SK-N-SH (cell line): Measurements from ENCODE around the gene RASGRF2. TPM values are rescaled to one million over a fixed set of nuclear protein-coding genes. Genes with fewer than 3 reads are reported as not detected.
"Not testable (repeated sequence)": the region's sequence is repeated elsewhere in the genome, so short reads cannot be mapped to it uniquely, and the experiment has no call there.

Source experiments
- CTCF ChIA-PET: fragments of 300-600, 350-600 bp; formaldehyde crosslinking; extraction: SDS; loops from one replicate; lab custom pipeline; 2021; lab: Yijun Ruan, JAX
- POLR2A ChIA-PET: fragments of 350-600 bp; sonication (Branson Sonifier 250); formaldehyde crosslinking; extraction: SDS; loops from one replicate; lab custom pipeline; 2020; ENCODE audit warnings: antibody characterized with exemption, inconsistent platforms; lab: Yijun Ruan, JAX
- DNase-seq: peaks from one replicate; pipeline ENCODE4 v3.0.0; 2012
- H2AFZ ChIP-seq: fragments of 200-600 bp; sonication (generic); 2 replicates; pipeline ENCODE4 v1.8.1; 2016; ENCODE audit warnings: antibody characterized with exemption, mild to moderate bottlenecking, low read depth
- H3F3A ChIP-seq: fragments of 200-600 bp; sonication (generic); replicated peaks from 2 replicates; pipeline ENCODE3; 2016; ENCODE audit warnings: antibody characterized with exemption, mild to moderate bottlenecking; ENCODE audit not compliant: insufficient read depth
- H3K27ac ChIP-seq, 2 experiments: fragments of 200-500 bp in 1 of 2; fragments of 200-600 bp in 1 of 2; sonication (Bioruptor generic) in 1 of 2; sonication (generic), shearing (Covaris generic) in 1 of 2; 2 replicates each; pipeline versions ENCODE4 v1.5.1 to v1.6.1; 2014 to 2016; ENCODE audit warnings: low read depth in 2 of 2, inconsistent platforms in 1 of 2, low read length in 1 of 2, mild to moderate bottlenecking in 1 of 2, mixed read lengths in 1 of 2
- H3K27me3 ChIP-seq: fragments of 200-600 bp; sonication (generic), shearing (Covaris generic); 2 replicates; pipeline ENCODE4 v1.6.1; 2016; ENCODE audit warnings: mixed run types; ENCODE audit not compliant: insufficient read depth
- H3K36me3 ChIP-seq, 2 experiments: fragments of 200-500 bp in 1 of 2; fragments of 200-600 bp in 1 of 2; sonication (Bioruptor generic) in 1 of 2; sonication (generic) in 1 of 2; replicated peaks in 1 of 2; 2 replicates each; pipeline versions ENCODE3 to v1.5.1; 2014 to 2016; ENCODE audit warnings: low read length in 1 of 2, mild to moderate bottlenecking in 1 of 2; ENCODE audit not compliant: insufficient read depth in 2 of 2, control insufficient read depth in 1 of 2
- H3K4me1 ChIP-seq, 2 experiments: fragments of 200-500 bp in 1 of 2; fragments of 200-600 bp in 1 of 2; sonication (Bioruptor generic) in 1 of 2; sonication (generic), shearing (Covaris generic) in 1 of 2; 2 replicates each; pipeline versions ENCODE4 v1.5.1 to v1.6.1; 2014 to 2016; ENCODE audit warnings: low read depth in 1 of 2, low read length in 1 of 2, mixed run types in 1 of 2; ENCODE audit not compliant: insufficient read depth in 2 of 2, control insufficient read depth in 1 of 2
- H3K4me2 ChIP-seq: fragments of 200-600 bp; sonication (generic), shearing (Covaris generic); 2 replicates; pipeline ENCODE4 v1.6.1; 2017; ENCODE audit warnings: mixed run types
- H3K4me3 ChIP-seq, 2 experiments: fragments of 200-500 bp in 1 of 2; fragments of 200-600 bp in 1 of 2; sonication (Bioruptor generic) in 1 of 2; sonication (generic), shearing (Covaris generic) in 1 of 2; 2 replicates each; pipeline versions ENCODE4 v1.5.1 to v1.8.1; 2014 to 2016; ENCODE audit warnings: low read depth in 2 of 2, inconsistent platforms in 1 of 2, low read length in 1 of 2, mild to moderate bottlenecking in 1 of 2, mixed read lengths in 1 of 2, moderate library complexity in 1 of 2
- H3K79me2 ChIP-seq: fragments of 200-600 bp; sonication (generic); 2 replicates; pipeline ENCODE4 v1.8.1; 2017; ENCODE audit warnings: mild to moderate bottlenecking; ENCODE audit not compliant: insufficient read depth
- H3K9ac ChIP-seq: fragments of 200-600 bp; sonication (generic); 2 replicates; pipeline ENCODE4 v1.6.1; 2017; ENCODE audit warnings: mixed run types
- H3K9me2 ChIP-seq: fragments of 200-600 bp; sonication (generic); 2 replicates; pipeline ENCODE4 v1.6.1; 2017; ENCODE audit warnings: mixed run types
- H3K9me3 ChIP-seq: fragments of 200-600 bp; sonication (generic); 2 replicates; pipeline ENCODE4 v1.6.1; 2017; ENCODE audit warnings: mixed run types, mild to moderate bottlenecking, moderate library complexity
- H4K20me1 ChIP-seq: fragments of 200-600 bp; sonication (generic); 2 replicates; pipeline ENCODE4 v1.6.1; 2017; ENCODE audit warnings: mild to moderate bottlenecking, mixed run types; ENCODE audit not compliant: insufficient read depth
- ELF1 ChIP-seq: IDR thresholded peaks from 2 replicates; pipeline ENCODE4 v1.4.0; 2012
- EZH2phosphoT487 ChIP-seq: fragments of 200-600 bp; sonication (generic); IDR thresholded peaks from 2 replicates; pipeline ENCODE4 v1.6.1; 2017; ENCODE audit warnings: low read depth, mixed run types, mild to moderate bottlenecking, antibody characterized with exemption, moderate library complexity, borderline replicate concordance
- FOSL2 ChIP-seq: IDR thresholded peaks from 2 replicates; pipeline ENCODE4 v1.4.0; 2012; ENCODE audit warnings: low read depth, mild to moderate bottlenecking, moderate library complexity, borderline replicate concordance
- FOXJ3 ChIP-seq: sonication (generic); formaldehyde crosslinking; IDR thresholded peaks from 2 replicates; pipeline ENCODE4 v1.5.1; 2020; ENCODE audit warnings: mild to moderate bottlenecking, missing genetic modification reagents
- FOXM1 ChIP-seq: IDR thresholded peaks from 2 replicates; pipeline ENCODE4 v1.4.0; 2012; ENCODE audit warnings: low read depth, mild to moderate bottlenecking
- GATA2 ChIP-seq: sonication (generic); formaldehyde crosslinking; IDR thresholded peaks from 2 replicates; pipeline ENCODE4 v1.5.0; 2020; ENCODE audit warnings: mild to moderate bottlenecking, missing genetic modification reagents
- JUND ChIP-seq: IDR thresholded peaks from 2 replicates; pipeline ENCODE4 v1.4.0; 2012
- MXI1 ChIP-seq: IDR thresholded peaks from 2 replicates; pipeline ENCODE4 v1.6.1; 2012; ENCODE audit warnings: mild to moderate bottlenecking, low read depth, low read length, improper control_type of control experiment
- NRF1 ChIP-seq: IDR thresholded peaks from 2 replicates; pipeline ENCODE4 v1.6.1; 2012; ENCODE audit warnings: low read depth, mild to moderate bottlenecking, low read length
- RFX5 ChIP-seq: IDR thresholded peaks from 2 replicates; pipeline ENCODE4 v1.6.1; 2012; ENCODE audit warnings: mild to moderate bottlenecking, improper control_type of control experiment, low read length
- RXRA ChIP-seq: IDR thresholded peaks from 2 replicates; pipeline ENCODE4 v1.4.0; 2012; ENCODE audit warnings: low read depth, mild to moderate bottlenecking, borderline replicate concordance
- SIN3A ChIP-seq: IDR thresholded peaks from 2 replicates; pipeline ENCODE4 v1.6.1; 2012; ENCODE audit warnings: low read depth, mild to moderate bottlenecking, low read length, moderate library complexity, borderline replicate concordance
- YY1 ChIP-seq: IDR thresholded peaks from 2 replicates; pipeline ENCODE4 v1.4.0; 2012; ENCODE audit warnings: low read depth, mild to moderate bottlenecking
- ZBTB33 ChIP-seq: IDR thresholded peaks from 2 replicates; pipeline ENCODE4 v1.4.0; 2012; ENCODE audit warnings: low read depth, borderline replicate concordance
- WGBS: methylation state at CpG from one replicate; pipeline ENCODE4 v1.1.6; 2017; ENCODE audit warnings: low lambda C conversion rate; 5-methylcytosine and 5-hydroxymethylcytosine counted together
- polyA plus RNA-seq, 3 experiments: library from polyadenylated mRNA; depleted of rRNA; stranded (reverse); fragments of >200 nt; gene quantifications; 2 replicates each; pipeline ENCODE4 v1.2.3, GENCODE V29; 2012
- TF ChIP-seq, protein P1 (sequence below): fragments of 150-350 bp; IDR thresholded peaks from 2 replicates; pipeline ENCODE4 v1.6.1; 2016; ENCODE audit warnings: mild to moderate bottlenecking, low read depth, low read length

RASGRF2 gene
- polyA plus RNA-seq, 1 of the 3 experiments (the other 2 are of a cell fraction) = under 0.01 TPM

DNA sequence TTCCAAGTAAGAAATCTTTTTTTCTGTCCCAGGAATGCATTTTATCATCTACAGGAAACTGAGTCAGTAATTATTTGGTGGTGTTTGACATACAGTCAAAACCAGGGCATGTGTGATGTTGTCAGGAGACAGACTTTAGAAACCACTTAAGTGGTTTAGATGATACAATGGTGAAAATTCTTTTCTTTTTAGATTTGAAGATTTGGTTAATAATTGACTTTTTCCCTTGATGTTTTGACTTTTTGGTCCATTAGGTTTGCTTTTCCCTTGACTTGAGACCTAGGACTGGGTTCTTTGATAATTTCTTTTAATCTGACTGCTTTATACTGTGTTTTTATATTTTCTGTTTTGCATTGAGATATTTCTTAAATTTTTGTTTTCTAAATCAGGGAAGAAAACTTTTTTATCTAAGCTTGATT, 85.2 kb downstream of the RASGRF2 start:
- H2AFZ ChIP-seq = no peak overlapping the region
- POLR2A ChIA-PET = no interaction called here
- no peaks in the 10 kb centered on the region for H3F3A ChIP-seq
- no peaks in the 10 kb centered on the region for H3K79me2 ChIP-seq
- H3K9me3 ChIP-seq = no peaks in the 10 kb centered on the region
- H3K4me3 ChIP-seq = no peak overlapping the region
- H3K9ac ChIP-seq = no peak overlapping the region
- H3K9me2 ChIP-seq = no peaks in the 10 kb centered on the region
- no peak for TF ChIP-seq MXI1
- TF ChIP-seq JUND = no peak
- TF ChIP-seq RXRA = no peak
- no peak for TF ChIP-seq FOXM1
- TF ChIP-seq SIN3A = no peak
- no peak for TF ChIP-seq YY1
- TF ChIP-seq, protein P1, sequence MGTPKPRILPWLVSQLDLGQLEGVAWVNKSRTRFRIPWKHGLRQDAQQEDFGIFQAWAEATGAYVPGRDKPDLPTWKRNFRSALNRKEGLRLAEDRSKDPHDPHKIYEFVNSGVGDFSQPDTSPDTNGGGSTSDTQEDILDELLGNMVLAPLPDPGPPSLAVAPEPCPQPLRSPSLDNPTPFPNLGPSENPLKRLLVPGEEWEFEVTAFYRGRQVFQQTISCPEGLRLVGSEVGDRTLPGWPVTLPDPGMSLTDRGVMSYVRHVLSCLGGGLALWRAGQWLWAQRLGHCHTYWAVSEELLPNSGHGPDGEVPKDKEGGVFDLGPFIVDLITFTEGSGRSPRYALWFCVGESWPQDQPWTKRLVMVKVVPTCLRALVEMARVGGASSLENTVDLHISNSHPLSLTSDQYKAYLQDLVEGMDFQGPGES = no peak
- no peak for TF ChIP-seq EZH2phosphoT487
- TF ChIP-seq FOSL2 = no peak
- H3K36me3 ChIP-seq = no peaks in the 10 kb centered on the region
- H3K4me1 ChIP-seq = no peaks in the 10 kb centered on the region; a peak in 1 of 4 replicates
- CTCF ChIA-PET = interaction anchor here (0.7 to 1.3 kb wide), 2 partner anchors 34 to 150 kb away, joined by 3 read pairs; no protein-coding TSS in a partner anchor
- no peaks in the 10 kb centered on the region for H4K20me1 ChIP-seq
- no peak for DNase-seq
- no peak overlapping the region for H3K27ac ChIP-seq
- H3K27me3 ChIP-seq = no peaks in the 10 kb centered on the region
- H3K4me2 ChIP-seq = no peak overlapping the region

- no peak overlapping the region for H2AFZ ChIP-seq
- no peak overlapping the region for H3K4me2 ChIP-seq
- CTCF ChIA-PET = interaction anchor here (0.7 to 1.3 kb wide), 2 partner anchors 33 to 149 kb away, joined by 3 read pairs; no protein-coding TSS in a partner anchor
- no peak overlapping the region for H3K4me3 ChIP-seq
- H3K9ac ChIP-seq = no peak overlapping the region
- DNase-seq = no peak
- no peaks in the 10 kb centered on the region for H4K20me1 ChIP-seq
- no peaks in the 10 kb centered on the region for H3K36me3 ChIP-seq
- POLR2A ChIA-PET = no interaction called here
- TF ChIP-seq RFX5 = no peak
- TF ChIP-seq GATA2 = no peak
- TF ChIP-seq NRF1 = no peak
- WGBS = 22% methylated on average over 2 of the region's 2 CpGs
- no peaks in the 10 kb centered on the region for H3K9me2 ChIP-seq
- no peaks in the 10 kb centered on the region; a peak in 1 of 4 replicates for H3K4me1 ChIP-seq
- H3K9me3 ChIP-seq = no peaks in the 10 kb centered on the region
- no peak overlapping the region for H3K27ac ChIP-seq
- H3K27me3 ChIP-seq = no peaks in the 10 kb centered on the region
- no peaks in the 10 kb centered on the region for H3F3A ChIP-seq
- H3K79me2 ChIP-seq = no peaks in the 10 kb centered on the region
Measured at GRCh38 chr5:81046041-81046440, 85.9 kb downstream of the RASGRF2 start.

DNA sequence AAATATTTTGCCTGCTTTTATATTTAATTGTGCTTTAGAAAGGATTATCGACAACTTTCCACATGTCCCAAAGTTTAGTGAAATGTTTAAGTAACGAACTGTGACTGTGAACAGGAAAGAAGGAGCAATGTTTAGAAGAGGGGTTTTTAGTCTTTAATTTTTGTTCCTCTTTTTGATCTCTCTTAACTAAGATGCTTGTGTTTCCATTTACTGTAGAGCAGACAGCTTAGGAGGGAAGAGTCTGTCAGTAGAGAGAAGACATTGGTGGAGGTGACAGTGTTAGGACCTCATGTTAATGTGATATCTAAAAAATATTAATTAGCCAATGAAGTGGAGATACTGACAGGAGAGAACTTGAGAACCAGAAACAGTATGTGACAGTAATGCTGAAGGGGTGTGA, 92.2 kb downstream of the RASGRF2 start:
- 42% methylated on average over 2 of the region's 2 CpGs for WGBS
- Histone ChIP-seq H3K9ac (no peak overlapping the region), H3K27ac (no peak overlapping the region), H3K9me3 (no peaks in the 10 kb centered on the region), H4K20me1 (no peaks in the 10 kb centered on the region), H2AFZ (no peak overlapping the region), H3K27me3 (no peaks in the 10 kb centered on the region), H3F3A (no peaks in the 10 kb centered on the region), H3K4me1 (no peaks in the 10 kb centered on the region; a peak in 1 of 4 replicates), H3K36me3 (no peaks in the 10 kb centered on the region), H3K79me2 (no peaks in the 10 kb centered on the region), H3K9me2 (no peaks in the 10 kb centered on the region), H3K4me3 (no peak overlapping the region), H3K4me2 (no peak overlapping the region)
- POLR2A ChIA-PET = no interaction called here
- CTCF ChIA-PET = no interaction called here
- DNase-seq = no peak
- no peak for TF ChIP-seq ZBTB33
- TF ChIP-seq FOXJ3 (CRISPR knock-in tag) = no peak
- TF ChIP-seq ELF1 = no peak

DNA sequence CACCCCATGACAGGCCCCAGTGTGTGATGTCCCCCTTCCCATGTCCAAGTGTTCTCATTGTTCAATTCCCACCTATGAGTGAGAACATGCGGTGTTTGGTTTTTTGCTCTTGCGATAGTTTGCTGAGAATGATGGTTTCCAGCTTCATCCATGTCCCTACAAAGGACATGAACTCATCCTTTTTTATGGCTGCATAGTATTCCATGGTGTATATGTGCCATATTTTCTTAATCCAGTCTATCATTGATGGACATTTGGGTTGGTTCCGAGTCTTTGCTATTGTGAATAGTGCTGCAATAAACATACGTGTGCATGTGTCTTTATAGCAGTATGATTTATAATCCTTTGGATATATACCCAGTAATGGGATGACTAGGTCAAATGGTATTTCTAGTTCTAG, 93.1 kb downstream of the RASGRF2 start:
- POLR2A ChIA-PET, H3K4me1 ChIP-seq, H2AFZ ChIP-seq, H4K20me1 ChIP-seq, H3K27ac ChIP-seq, H3K4me2 ChIP-seq, H3K4me3 ChIP-seq, H3F3A ChIP-seq, CTCF ChIA-PET, H3K27me3 ChIP-seq, DNase-seq, H3K79me2 ChIP-seq, H3K36me3 ChIP-seq, H3K9me2 ChIP-seq, H3K9ac ChIP-seq, H3K9me3 ChIP-seq: not testable (repeated sequence)
- 71% methylated on average over 4 of the region's 4 CpGs for WGBS
